GM23338 (cell line): ENCODE results near the gene MPHOSPH9. TPM values are rescaled to one million over a fixed set of nuclear protein-coding genes. Genes with fewer than 3 reads are reported as not detected.

ENCODE experiments used
- ATAC-seq: fragments of 200-7000 bp; cut with Tn5 transposase; 3 replicates; pipeline ENCODE4 v1.9.1; 2020
- DNase-seq: peaks from one replicate; pipeline ENCODE4 v3.0.0-alpha.2; 2015; ENCODE audit warnings: low spot score
- H2AFZ ChIP-seq: fragments of 200-600 bp; sonication (generic); 2 replicates; pipeline ENCODE4 v1.8.0; 2016; ENCODE audit warnings: antibody characterized with exemption, mild to moderate bottlenecking, moderate library complexity
- H3F3A ChIP-seq: fragments of 200-600 bp; sonication (generic); replicated peaks from 2 replicates; pipeline ENCODE4 v1.8.0; 2017; ENCODE audit warnings: antibody characterized with exemption, mixed run types, low read depth
- H3K27ac ChIP-seq: fragments of 200-600 bp; sonication (generic); 2 replicates; pipeline ENCODE4 v1.6.1; 2016; ENCODE audit warnings: low read depth
- H3K27me3 ChIP-seq: fragments of 200-600 bp; sonication (generic); 2 replicates; pipeline ENCODE4 v1.8.0; 2016; ENCODE audit warnings: mild to moderate bottlenecking, mixed run types, moderate library complexity; ENCODE audit not compliant: insufficient read depth
- H3K36me3 ChIP-seq: fragments of 200-600 bp; sonication (generic); 2 replicates; pipeline ENCODE4 v1.8.0; 2016; ENCODE audit warnings: mild to moderate bottlenecking; ENCODE audit not compliant: insufficient read depth
- H3K4me1 ChIP-seq: fragments of 200-600 bp; sonication (generic); 2 replicates; pipeline ENCODE4 v1.8.0; 2016; ENCODE audit warnings: mild to moderate bottlenecking, moderate library complexity; ENCODE audit not compliant: insufficient read depth
- H3K4me2 ChIP-seq: fragments of 200-600 bp; sonication (generic); 2 replicates; pipeline ENCODE4 v1.7.1; 2017; ENCODE audit warnings: mixed run types
- H3K4me3 ChIP-seq: fragments of 200-600 bp; sonication (generic); 2 replicates; pipeline ENCODE4 v1.6.1; 2016; ENCODE audit warnings: mixed run types
- H3K79me2 ChIP-seq: fragments of 200-600 bp; sonication (generic); replicated peaks from 2 replicates; pipeline ENCODE4 v1.8.0; 2017; ENCODE audit warnings: mild to moderate bottlenecking; ENCODE audit not compliant: insufficient read depth
- H3K9me2 ChIP-seq: fragments of 200-600 bp; sonication (generic); 2 replicates; pipeline ENCODE4 v1.8.0; 2017; ENCODE audit not compliant: insufficient read depth
- H4K20me1 ChIP-seq: fragments of 200-600 bp; sonication (generic); replicated peaks from 2 replicates; pipeline ENCODE4 v1.8.0; 2017; ENCODE audit warnings: mild to moderate bottlenecking; ENCODE audit not compliant: insufficient read depth
- H3K27ac Mint-ChIP-seq: 2 replicates; pipeline ENCODE4 v1.8.0; 2020; ENCODE audit warnings: inconsistent platforms, mild to moderate bottlenecking, moderate library complexity, mixed read lengths
- H3K27me3 Mint-ChIP-seq: 3 replicates; pipeline ENCODE4 v1.8.0; 2022; ENCODE audit warnings: low read depth, mild to moderate bottlenecking, moderate library complexity, mixed read lengths, inconsistent platforms; ENCODE audit not compliant: insufficient read depth, poor library complexity
- H3K36me3 Mint-ChIP-seq: 3 replicates; pipeline ENCODE4 v1.8.0; 2021; ENCODE audit warnings: low read depth, mild to moderate bottlenecking, inconsistent platforms, moderate library complexity, mixed read lengths
- H3K4me1 Mint-ChIP-seq: 3 replicates; pipeline ENCODE4 v1.8.0; 2020; ENCODE audit warnings: mild to moderate bottlenecking, inconsistent platforms, mixed read lengths
- H3K4me3 Mint-ChIP-seq: 3 replicates; pipeline ENCODE4 v1.8.0; 2021; ENCODE audit warnings: moderate library complexity, mild to moderate bottlenecking, inconsistent platforms, mixed read lengths
- H3K9me3 Mint-ChIP-seq: 3 replicates; pipeline ENCODE4 v1.8.0; 2020; ENCODE audit warnings: moderate library complexity, mild to moderate bottlenecking, inconsistent platforms, mixed read lengths
- CREB1 ChIP-seq: fragments of 250-450 bp; sonication (Bioruptor Pico); IDR thresholded peaks from 2 replicates; pipeline ENCODE4 v1.5.0; 2020; ENCODE audit warnings: low read depth, mild to moderate bottlenecking, moderate library complexity
- EZH2 ChIP-seq: fragments of 200-600 bp; sonication (generic); IDR thresholded peaks from one replicate; pipeline ENCODE4 v1.8.0; 2017; ENCODE audit warnings: antibody characterized with exemption, mild to moderate bottlenecking, low read depth; ENCODE audit not compliant: unreplicated experiment
- EZH2phosphoT487 ChIP-seq: fragments of 200-600 bp; sonication (generic); IDR thresholded peaks from one replicate; pipeline ENCODE4 v1.8.1; 2018; ENCODE audit warnings: antibody characterized with exemption; ENCODE audit not compliant: unreplicated experiment
- NANOG ChIP-seq: IDR thresholded peaks from 2 replicates; pipeline ENCODE4 v1.6.1; 2016; ENCODE audit warnings: antibody characterized with exemption, borderline replicate concordance
- POLR2AphosphoS5 ChIP-seq: IDR thresholded peaks from 2 replicates; pipeline ENCODE4 v1.6.1; 2016; ENCODE audit warnings: antibody characterized with exemption, low read depth
- STAT1 ChIP-seq: IDR thresholded peaks from one replicate; pipeline ENCODE4 v1.6.1; 2016; ENCODE audit warnings: antibody characterized with exemption; ENCODE audit not compliant: unreplicated experiment
- ZNF114 ChIP-seq: fragments of 250-450 bp; sonication (Bioruptor Pico); IDR thresholded peaks from 2 replicates; pipeline ENCODE4 v1.5.0; 2020; ENCODE audit warnings: mild to moderate bottlenecking, moderate library complexity
- ZNF331 ChIP-seq: fragments of 250-450 bp; sonication (Bioruptor Pico); IDR thresholded peaks from 2 replicates; pipeline ENCODE4 v1.5.0; 2020; ENCODE audit warnings: low read depth, mild to moderate bottlenecking, moderate library complexity
- polyA plus RNA-seq: library from polyadenylated mRNA; unstranded; fragments of >200 nt; fragmentation: Nextera tagmentation; extraction: Ambion mirVana; gene quantifications from 2 replicates; pipeline ENCODE4 v1.2.1, GENCODE V29; 2016
- total RNA-seq: library from RNA; depleted of rRNA; stranded (reverse); fragments of >200 nt; shearing (Covaris generic); gene quantifications from 2 replicates; pipeline ENCODE4 v1.2.3, GENCODE V29; 2014
- TF ChIP-seq, protein P1 (sequence below): IDR thresholded peaks from 2 replicates; pipeline ENCODE4 v1.6.1; 2016; ENCODE audit warnings: antibody characterized with exemption
- TF ChIP-seq, protein P2 (sequence below): IDR thresholded peaks from one replicate; pipeline ENCODE4 v1.6.1; 2018; ENCODE audit warnings: antibody characterized with exemption; ENCODE audit not compliant: unreplicated experiment
- TF ChIP-seq, protein P3 (sequence below), 2 experiments: fragments of 200-600 bp in 1 of 2; sonication (generic) in 1 of 2; conservative IDR thresholded peaks; 2 replicates each; pipeline versions ENCODE4 v1.5.1 to v1.6.1; 2016 to 2017; ENCODE audit warnings: antibody characterized with exemption in 2 of 2, low read depth in 2 of 2, mild to moderate bottlenecking in 2 of 2, moderate library complexity in 1 of 2
- TF ChIP-seq, protein P4 (sequence below): fragments of 250-450 bp; sonication (Bioruptor Pico); IDR thresholded peaks from 2 replicates; pipeline ENCODE4 v1.5.0; 2020; ENCODE audit warnings: mild to moderate bottlenecking, moderate library complexity

The MPHOSPH9 gene
- total and polyA plus RNA-seq, 2 experiments from 2014 or later = 30.5 to 77.9 TPM

DNA sequence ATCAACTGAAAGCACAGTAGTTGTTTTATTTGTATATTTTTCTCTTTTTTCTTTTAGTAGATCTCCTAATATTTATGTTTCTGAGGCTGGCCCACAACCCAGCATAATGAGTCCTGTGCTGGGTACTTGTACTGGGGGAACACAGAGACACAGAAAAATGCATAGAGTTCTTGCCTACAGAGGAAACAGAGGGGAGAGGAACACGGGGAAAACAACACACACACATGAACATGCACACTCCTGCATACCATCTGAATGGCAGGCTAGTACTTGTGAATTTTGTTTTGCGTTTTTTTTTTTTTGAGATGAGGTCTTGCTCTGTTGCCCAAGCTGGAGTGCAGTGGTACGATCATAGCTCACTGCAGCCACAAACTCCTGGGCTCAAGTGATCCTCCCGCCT is 103.3 kb downstream of the MPHOSPH9 start (continued):
- TF ChIP-seq, protein P1, sequence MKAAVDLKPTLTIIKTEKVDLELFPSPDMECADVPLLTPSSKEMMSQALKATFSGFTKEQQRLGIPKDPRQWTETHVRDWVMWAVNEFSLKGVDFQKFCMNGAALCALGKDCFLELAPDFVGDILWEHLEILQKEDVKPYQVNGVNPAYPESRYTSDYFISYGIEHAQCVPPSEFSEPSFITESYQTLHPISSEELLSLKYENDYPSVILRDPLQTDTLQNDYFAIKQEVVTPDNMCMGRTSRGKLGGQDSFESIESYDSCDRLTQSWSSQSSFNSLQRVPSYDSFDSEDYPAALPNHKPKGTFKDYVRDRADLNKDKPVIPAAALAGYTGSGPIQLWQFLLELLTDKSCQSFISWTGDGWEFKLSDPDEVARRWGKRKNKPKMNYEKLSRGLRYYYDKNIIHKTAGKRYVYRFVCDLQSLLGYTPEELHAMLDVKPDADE = no peak
- no peak for TF ChIP-seq STAT1
- TF ChIP-seq EZH2phosphoT487 = no peak
- TF ChIP-seq, protein P2, sequence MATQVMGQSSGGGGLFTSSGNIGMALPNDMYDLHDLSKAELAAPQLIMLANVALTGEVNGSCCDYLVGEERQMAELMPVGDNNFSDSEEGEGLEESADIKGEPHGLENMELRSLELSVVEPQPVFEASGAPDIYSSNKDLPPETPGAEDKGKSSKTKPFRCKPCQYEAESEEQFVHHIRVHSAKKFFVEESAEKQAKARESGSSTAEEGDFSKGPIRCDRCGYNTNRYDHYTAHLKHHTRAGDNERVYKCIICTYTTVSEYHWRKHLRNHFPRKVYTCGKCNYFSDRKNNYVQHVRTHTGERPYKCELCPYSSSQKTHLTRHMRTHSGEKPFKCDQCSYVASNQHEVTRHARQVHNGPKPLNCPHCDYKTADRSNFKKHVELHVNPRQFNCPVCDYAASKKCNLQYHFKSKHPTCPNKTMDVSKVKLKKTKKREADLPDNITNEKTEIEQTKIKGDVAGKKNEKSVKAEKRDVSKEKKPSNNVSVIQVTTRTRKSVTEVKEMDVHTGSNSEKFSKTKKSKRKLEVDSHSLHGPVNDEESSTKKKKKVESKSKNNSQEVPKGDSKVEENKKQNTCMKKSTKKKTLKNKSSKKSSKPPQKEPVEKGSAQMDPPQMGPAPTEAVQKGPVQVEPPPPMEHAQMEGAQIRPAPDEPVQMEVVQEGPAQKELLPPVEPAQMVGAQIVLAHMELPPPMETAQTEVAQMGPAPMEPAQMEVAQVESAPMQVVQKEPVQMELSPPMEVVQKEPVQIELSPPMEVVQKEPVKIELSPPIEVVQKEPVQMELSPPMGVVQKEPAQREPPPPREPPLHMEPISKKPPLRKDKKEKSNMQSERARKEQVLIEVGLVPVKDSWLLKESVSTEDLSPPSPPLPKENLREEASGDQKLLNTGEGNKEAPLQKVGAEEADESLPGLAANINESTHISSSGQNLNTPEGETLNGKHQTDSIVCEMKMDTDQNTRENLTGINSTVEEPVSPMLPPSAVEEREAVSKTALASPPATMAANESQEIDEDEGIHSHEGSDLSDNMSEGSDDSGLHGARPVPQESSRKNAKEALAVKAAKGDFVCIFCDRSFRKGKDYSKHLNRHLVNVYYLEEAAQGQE = no peak
- TF ChIP-seq NANOG = no peak
- no peak for TF ChIP-seq POLR2AphosphoS5

DNA sequence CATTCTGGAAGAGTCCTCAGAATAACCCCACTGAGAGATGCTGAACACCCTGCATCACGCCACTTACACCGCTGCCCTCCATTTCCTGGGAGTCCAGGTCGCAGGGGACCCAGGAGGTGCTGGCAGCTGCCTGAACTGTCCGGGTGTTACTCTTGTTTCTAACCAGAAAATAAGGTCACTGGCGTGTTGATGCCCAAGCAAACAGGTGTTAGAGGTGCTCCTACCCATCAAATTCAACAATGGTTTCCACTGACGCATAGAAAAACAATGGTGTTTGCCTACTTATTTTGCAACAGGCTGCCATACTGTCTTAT is 105.8 kb downstream of the MPHOSPH9 start:
- Histone ChIP-seq H3F3A (no peaks in the 10 kb centered on the region), H3K79me2 (no peaks in the 10 kb centered on the region), H2AFZ (no peak overlapping the region), H3K9me2 (peaks cover 4% of the 10 kb centered on the region; the same call in 1 of the 2 replicates), H3K4me2 (no peak overlapping the region), H4K20me1 (no peaks in the 10 kb centered on the region), H3K4me1 (no peaks in the 10 kb centered on the region), H3K36me3 (no peaks in the 10 kb centered on the region), H3K27ac (no peak overlapping the region), H3K4me3 (no peak overlapping the region), H3K27me3 (no peaks in the 10 kb centered on the region)
- H3K4me3 Mint-ChIP-seq = no peak overlapping the region
- H3K27ac Mint-ChIP-seq = no peak overlapping the region
- H3K4me1 Mint-ChIP-seq = peaks cover 6% of the 10 kb centered on the region; the same call in 2 of the 3 replicates
- peaks cover 7% of the 10 kb centered on the region for H3K27me3 Mint-ChIP-seq
- DNase-seq = no peak
- H3K36me3 Mint-ChIP-seq = no peaks in the 10 kb centered on the region
- ATAC-seq = no peak
- H3K9me3 Mint-ChIP-seq = no peaks in the 10 kb centered on the region
- TF ChIP-seq EZH2 = no peak
- TF ChIP-seq, protein P3, sequence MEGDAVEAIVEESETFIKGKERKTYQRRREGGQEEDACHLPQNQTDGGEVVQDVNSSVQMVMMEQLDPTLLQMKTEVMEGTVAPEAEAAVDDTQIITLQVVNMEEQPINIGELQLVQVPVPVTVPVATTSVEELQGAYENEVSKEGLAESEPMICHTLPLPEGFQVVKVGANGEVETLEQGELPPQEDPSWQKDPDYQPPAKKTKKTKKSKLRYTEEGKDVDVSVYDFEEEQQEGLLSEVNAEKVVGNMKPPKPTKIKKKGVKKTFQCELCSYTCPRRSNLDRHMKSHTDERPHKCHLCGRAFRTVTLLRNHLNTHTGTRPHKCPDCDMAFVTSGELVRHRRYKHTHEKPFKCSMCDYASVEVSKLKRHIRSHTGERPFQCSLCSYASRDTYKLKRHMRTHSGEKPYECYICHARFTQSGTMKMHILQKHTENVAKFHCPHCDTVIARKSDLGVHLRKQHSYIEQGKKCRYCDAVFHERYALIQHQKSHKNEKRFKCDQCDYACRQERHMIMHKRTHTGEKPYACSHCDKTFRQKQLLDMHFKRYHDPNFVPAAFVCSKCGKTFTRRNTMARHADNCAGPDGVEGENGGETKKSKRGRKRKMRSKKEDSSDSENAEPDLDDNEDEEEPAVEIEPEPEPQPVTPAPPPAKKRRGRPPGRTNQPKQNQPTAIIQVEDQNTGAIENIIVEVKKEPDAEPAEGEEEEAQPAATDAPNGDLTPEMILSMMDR (conservative IDR thresholded peaks at IDR 0.05; ENCODE audit: low read depth in 2 of 2) = no peak
- no peak for TF ChIP-seq CREB1
- no peak for TF ChIP-seq STAT1
- TF ChIP-seq ZNF331 (CRISPR knock-in tag) = no peak
- TF ChIP-seq, protein P4, sequence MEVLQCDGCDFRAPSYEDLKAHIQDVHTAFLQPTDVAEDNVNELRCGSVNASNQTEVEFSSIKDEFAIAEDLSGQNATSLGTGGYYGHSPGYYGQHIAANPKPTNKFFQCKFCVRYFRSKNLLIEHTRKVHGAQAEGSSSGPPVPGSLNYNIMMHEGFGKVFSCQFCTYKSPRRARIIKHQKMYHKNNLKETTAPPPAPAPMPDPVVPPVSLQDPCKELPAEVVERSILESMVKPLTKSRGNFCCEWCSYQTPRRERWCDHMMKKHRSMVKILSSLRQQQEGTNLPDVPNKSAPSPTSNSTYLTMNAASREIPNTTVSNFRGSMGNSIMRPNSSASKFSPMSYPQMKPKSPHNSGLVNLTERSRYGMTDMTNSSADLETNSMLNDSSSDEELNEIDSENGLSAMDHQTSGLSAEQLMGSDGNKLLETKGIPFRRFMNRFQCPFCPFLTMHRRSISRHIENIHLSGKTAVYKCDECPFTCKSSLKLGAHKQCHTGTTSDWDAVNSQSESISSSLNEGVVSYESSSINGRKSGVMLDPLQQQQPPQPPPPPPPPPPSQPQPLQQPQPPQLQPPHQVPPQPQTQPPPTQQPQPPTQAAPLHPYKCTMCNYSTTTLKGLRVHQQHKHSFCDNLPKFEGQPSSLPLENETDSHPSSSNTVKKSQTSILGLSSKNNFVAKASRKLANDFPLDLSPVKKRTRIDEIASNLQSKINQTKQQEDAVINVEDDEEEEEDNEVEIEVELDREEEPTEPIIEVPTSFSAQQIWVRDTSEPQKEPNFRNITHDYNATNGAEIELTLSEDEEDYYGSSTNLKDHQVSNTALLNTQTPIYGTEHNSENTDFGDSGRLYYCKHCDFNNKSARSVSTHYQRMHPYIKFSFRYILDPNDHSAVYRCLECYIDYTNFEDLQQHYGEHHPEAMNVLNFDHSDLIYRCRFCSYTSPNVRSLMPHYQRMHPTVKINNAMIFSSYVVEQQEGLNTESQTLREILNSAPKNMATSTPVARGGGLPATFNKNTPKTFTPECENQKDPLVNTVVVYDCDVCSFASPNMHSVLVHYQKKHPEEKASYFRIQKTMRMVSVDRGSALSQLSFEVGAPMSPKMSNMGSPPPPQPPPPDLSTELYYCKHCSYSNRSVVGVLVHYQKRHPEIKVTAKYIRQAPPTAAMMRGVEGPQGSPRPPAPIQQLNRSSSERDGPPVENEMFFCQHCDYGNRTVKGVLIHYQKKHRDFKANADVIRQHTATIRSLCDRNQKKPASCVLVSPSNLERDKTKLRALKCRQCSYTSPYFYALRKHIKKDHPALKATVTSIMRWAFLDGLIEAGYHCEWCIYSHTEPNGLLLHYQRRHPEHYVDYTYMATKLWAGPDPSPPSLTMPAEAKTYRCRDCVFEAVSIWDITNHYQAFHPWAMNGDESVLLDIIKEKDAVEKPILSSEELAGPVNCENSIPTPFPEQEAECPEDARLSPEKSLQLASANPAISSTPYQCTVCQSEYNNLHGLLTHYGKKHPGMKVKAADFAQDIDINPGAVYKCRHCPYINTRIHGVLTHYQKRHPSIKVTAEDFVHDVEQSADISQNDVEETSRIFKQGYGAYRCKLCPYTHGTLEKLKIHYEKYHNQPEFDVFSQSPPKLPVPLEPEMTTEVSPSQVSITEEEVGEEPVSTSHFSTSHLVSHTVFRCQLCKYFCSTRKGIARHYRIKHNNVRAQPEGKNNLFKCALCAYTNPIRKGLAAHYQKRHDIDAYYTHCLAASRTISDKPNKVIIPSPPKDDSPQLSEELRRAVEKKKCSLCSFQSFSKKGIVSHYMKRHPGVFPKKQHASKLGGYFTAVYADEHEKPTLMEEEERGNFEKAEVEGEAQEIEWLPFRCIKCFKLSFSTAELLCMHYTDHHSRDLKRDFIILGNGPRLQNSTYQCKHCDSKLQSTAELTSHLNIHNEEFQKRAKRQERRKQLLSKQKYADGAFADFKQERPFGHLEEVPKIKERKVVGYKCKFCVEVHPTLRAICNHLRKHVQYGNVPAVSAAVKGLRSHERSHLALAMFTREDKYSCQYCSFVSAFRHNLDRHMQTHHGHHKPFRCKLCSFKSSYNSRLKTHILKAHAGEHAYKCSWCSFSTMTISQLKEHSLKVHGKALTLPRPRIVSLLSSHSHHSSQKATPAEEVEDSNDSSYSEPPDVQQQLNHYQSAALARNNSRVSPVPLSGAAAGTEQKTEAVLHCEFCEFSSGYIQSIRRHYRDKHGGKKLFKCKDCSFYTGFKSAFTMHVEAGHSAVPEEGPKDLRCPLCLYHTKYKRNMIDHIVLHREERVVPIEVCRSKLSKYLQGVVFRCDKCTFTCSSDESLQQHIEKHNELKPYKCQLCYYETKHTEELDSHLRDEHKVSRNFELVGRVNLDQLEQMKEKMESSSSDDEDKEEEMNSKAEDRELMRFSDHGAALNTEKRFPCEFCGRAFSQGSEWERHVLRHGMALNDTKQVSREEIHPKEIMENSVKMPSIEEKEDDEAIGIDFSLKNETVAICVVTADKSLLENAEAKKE (CRISPR knock-in tag) = no peak
- TF ChIP-seq NANOG = no peak
- no peak for TF ChIP-seq POLR2AphosphoS5
- no peak for TF ChIP-seq ZNF114 (CRISPR knock-in tag)
